ENCODE measurements around the gene PSME3. TPM values are rescaled to one million over a fixed set of nuclear protein-coding genes. Genes with fewer than 3 reads are reported as not detected.
A peak's percentile ranks its signal among the peaks of the same experiment; 100 is the strongest.

Gene PSME3
- total and polyA plus RNA-seq, 2 experiments from 2014 or later, result 86.4 to 99.5 TPM

GRCh38 chr17:42878123-42878880 is 45.1 kb downstream of the PSME3 start:
- Histone ChIP-seq H4K20me1 (ENCODE audit: insufficient read depth, poor library complexity, severe bottlenecking) (no peaks in the 10 kb centered on the region), H3K79me2 (no peaks in the 10 kb centered on the region), H3K4me1 (ENCODE audit: insufficient read depth) (no peaks in the 10 kb centered on the region), H3K27me3 (peaks cover 9% of the 10 kb centered on the region), H3K27ac (no peak overlapping the region), H3K4me2 (no peak overlapping the region), H2AFZ (no peak overlapping the region), H3K4me3 (no peak overlapping the region), H3K9me2 (replicated peaks; ENCODE audit: insufficient read depth) (no peaks in the 10 kb centered on the region), H3K9me3 (ENCODE audit: low read depth) (no peaks in the 10 kb centered on the region), H3K36me3 (replicated peaks; ENCODE audit: insufficient read depth, low read depth) (no peaks in the 10 kb centered on the region)
- 25% methylated on average over 13 of the region's 13 CpGs for WGBS (ENCODE audit: low lambda C conversion rate, missing lambda C conversion rate)
- no peak for TF ChIP-seq CTCF (IDR thresholded peaks at IDR 0.05; ENCODE audit: poor library complexity)
- no peak for TF ChIP-seq EZH2 (IDR thresholded peaks at IDR 0.05; ENCODE audit: borderline replicate concordance)
- DNase-seq (ENCODE audit: low spot score), result peak; percentile 61

- Histone ChIP-seq H3K27me3 (peaks cover 9% of the 10 kb centered on the region), H3K4me1 (ENCODE audit: insufficient read depth) (no peaks in the 10 kb centered on the region), H3K27ac (no peak overlapping the region), H3K4me3 (no peak overlapping the region), H2AFZ (no peak overlapping the region), H3K79me2 (no peaks in the 10 kb centered on the region), H3K36me3 (replicated peaks; ENCODE audit: insufficient read depth, low read depth) (no peaks in the 10 kb centered on the region), H3K9me3 (ENCODE audit: low read depth) (no peaks in the 10 kb centered on the region), H3K9me2 (replicated peaks; ENCODE audit: insufficient read depth) (no peaks in the 10 kb centered on the region), H3K4me2 (no peak overlapping the region), H4K20me1 (ENCODE audit: insufficient read depth, poor library complexity, severe bottlenecking) (no peaks in the 10 kb centered on the region)
- no peak for DNase-seq (ENCODE audit: low spot score)
- 90% methylated on average over 8 of the region's 8 CpGs for whole genome bisulfite sequencing (ENCODE audit: low lambda C conversion rate, missing lambda C conversion rate)
- TF ChIP-seq CTCF (IDR thresholded peaks at IDR 0.05; ENCODE audit: poor library complexity) (no peak), EZH2phosphoT487 (IDR thresholded peaks at IDR 0.05; ENCODE audit: low read depth, severe bottlenecking, unreplicated experiment) (no peak), EZH2 (IDR thresholded peaks at IDR 0.05; ENCODE audit: borderline replicate concordance) (no peak)
Observed at GRCh38 chr17:42878924-42879595, 45.9 kb downstream of the PSME3 start.

GRCh38 chr17:42879596-42879985 is 46.4 kb downstream of the PSME3 start:
- Histone ChIP-seq H3K4me2 (no peak overlapping the region), H3K4me3 (no peak overlapping the region), H3K27ac (no peak overlapping the region), H4K20me1 (ENCODE audit: insufficient read depth, poor library complexity, severe bottlenecking) (no peaks in the 10 kb centered on the region), H3K4me1 (ENCODE audit: insufficient read depth) (no peaks in the 10 kb centered on the region), H2AFZ (no peak overlapping the region), H3K79me2 (no peaks in the 10 kb centered on the region), H3K9me2 (replicated peaks; ENCODE audit: insufficient read depth) (no peaks in the 10 kb centered on the region), H3K27me3 (peaks cover 9% of the 10 kb centered on the region), H3K36me3 (replicated peaks; ENCODE audit: insufficient read depth, low read depth) (no peaks in the 10 kb centered on the region), H3K9me3 (ENCODE audit: low read depth) (no peaks in the 10 kb centered on the region)
- WGBS (ENCODE audit: low lambda C conversion rate, missing lambda C conversion rate), result 70% methylated on average over 6 of the region's 6 CpGs
- TF ChIP-seq CTCF (IDR thresholded peaks at IDR 0.05; ENCODE audit: poor library complexity) (no peak), EZH2 (IDR thresholded peaks at IDR 0.05; ENCODE audit: borderline replicate concordance) (no peak), EZH2phosphoT487 (IDR thresholded peaks at IDR 0.05; ENCODE audit: low read depth, severe bottlenecking, unreplicated experiment) (no peak)
- DNase-seq (ENCODE audit: low spot score), result no peak
